GM12872 (cell line): Measurements from ENCODE around the gene MAPK12.

Experiments
- TF ChIP-seq, protein P1 (sequence below): IDR thresholded peaks from 3 replicates; pipeline ENCODE4 v1.5.1; 2011; ENCODE audit warnings: low read depth, mild to moderate bottlenecking, low read length, moderate library complexity; ENCODE audit not compliant: insufficient read depth

Gene MAPK12

DNA sequence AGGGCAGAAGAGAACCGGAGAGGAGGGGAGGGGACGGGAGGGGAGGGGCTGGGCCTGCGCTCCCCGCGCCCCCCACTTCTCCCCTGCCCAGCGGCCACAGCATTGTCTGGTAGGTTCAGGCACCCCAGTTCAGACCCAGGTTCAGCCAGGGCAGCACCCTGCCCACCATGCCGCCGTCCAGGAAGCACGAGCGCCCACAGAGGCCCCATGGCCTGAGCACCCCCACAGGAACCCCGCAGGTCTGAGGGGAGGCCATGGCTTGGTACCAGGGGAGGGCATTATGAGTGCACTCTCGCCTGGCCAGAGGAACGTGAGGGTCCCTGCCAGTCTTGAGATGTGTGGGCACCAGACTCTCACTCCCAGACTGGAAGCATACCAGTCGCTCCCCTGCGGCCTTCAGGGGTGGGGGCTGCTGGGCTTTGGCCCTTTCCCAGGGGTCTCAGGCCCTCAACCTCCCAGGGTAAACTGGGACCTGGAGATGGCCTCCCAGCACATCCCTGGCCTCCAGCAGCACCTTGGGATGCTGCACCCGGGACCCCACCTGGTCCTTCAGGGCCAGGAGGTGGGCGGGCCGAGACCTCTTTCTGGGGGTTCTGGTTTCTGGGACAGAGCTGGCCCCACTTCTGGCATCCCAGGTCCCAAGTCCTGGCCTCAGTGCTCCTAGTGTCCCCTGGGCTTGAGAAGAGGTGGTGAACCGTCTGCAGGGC lies 46.6 kb upstream of the MAPK12 start:
- TF ChIP-seq, protein P1, sequence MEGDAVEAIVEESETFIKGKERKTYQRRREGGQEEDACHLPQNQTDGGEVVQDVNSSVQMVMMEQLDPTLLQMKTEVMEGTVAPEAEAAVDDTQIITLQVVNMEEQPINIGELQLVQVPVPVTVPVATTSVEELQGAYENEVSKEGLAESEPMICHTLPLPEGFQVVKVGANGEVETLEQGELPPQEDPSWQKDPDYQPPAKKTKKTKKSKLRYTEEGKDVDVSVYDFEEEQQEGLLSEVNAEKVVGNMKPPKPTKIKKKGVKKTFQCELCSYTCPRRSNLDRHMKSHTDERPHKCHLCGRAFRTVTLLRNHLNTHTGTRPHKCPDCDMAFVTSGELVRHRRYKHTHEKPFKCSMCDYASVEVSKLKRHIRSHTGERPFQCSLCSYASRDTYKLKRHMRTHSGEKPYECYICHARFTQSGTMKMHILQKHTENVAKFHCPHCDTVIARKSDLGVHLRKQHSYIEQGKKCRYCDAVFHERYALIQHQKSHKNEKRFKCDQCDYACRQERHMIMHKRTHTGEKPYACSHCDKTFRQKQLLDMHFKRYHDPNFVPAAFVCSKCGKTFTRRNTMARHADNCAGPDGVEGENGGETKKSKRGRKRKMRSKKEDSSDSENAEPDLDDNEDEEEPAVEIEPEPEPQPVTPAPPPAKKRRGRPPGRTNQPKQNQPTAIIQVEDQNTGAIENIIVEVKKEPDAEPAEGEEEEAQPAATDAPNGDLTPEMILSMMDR = no peak

DNA sequence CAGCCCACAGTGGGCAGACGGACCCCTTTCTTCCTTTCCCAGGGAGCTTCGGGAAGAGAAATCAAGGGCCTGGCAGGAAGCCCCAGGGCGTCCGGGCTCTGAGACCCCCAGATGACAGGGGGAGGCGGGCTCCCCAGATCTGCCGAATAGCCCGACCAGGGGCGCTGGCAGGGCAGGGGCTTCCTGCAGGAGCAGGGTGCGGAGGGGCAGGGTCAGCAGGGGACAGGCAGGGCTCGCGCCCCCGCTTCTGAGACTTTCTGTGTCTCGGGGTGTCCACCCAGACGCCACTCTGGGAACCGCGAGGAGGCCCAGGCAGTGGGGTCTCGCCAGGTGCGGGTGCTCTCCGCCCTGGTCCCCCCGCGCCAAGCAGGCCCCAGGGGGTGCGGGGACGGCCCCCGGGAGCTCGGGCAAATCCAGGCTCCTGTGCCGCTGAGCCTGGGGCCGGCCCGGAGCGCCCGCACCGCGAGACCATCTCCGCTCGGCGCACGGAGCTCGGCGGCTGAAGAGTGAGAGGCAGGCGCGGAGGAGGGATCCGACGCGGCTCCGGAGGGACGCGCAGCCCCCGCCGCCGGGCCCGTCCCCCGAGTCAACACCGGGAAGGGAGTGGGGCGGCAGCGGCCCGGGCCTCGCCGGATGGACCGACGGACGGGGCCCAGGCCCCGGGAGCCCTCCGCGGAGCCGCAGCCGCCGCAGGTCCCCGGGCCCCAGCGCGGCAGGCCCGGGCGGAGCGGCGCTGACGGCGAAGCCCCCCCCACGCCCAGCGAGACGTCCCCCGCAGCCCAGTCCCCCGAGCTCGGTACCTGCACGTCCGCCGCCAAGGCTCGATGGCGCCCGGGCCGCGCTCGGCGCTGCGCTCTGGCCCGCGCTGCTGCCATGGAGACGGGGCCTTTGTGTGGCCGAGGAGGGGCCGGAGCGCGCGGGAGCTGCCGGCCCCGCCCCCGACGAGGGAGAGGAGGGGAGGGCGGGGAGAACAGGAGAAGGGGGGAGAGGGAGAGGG lies 45.6 kb upstream of the MAPK12 start, which contains the start of gene PLXNB2:
TSS of gene PLXNB2 (minus strand) at position 894 of the 997 bp plus-strand sequence. CDS start 17,062 bp downstream, outside the sequence.
- TF ChIP-seq, protein P1 = no peak

DNA sequence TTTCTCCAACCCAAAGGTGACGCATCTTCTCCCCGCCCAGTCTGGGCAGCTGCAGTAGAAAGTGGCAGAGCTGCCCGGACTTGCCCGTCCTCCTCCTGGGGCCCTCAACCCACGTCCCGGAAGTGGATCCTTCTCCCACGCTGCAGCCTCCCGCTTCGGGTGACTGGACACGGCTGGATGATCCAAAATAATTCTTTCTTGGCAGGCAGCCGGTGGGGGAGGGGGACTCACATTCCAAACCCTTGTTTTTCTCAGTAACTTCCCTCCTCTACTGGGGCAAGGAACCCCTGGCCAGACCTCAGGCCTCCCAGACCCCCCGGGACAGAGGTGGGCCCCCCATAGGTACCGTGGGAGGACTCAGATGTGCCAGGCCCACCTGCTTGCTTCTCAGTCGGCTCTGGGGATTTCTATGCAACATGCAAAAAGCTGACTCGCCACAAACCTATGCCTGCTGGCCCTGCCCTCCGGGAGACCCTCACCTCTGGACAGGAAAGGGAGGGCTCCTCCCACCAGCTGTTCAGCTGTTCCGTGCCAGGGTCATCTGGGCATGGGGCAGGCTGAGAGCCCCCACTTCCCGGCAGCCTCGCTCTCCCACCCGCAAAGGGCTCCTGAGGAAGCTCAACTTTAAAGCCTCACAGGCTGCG lies 44.6 kb upstream of the MAPK12 start:
- TF ChIP-seq, protein P1 = no peak

DNA sequence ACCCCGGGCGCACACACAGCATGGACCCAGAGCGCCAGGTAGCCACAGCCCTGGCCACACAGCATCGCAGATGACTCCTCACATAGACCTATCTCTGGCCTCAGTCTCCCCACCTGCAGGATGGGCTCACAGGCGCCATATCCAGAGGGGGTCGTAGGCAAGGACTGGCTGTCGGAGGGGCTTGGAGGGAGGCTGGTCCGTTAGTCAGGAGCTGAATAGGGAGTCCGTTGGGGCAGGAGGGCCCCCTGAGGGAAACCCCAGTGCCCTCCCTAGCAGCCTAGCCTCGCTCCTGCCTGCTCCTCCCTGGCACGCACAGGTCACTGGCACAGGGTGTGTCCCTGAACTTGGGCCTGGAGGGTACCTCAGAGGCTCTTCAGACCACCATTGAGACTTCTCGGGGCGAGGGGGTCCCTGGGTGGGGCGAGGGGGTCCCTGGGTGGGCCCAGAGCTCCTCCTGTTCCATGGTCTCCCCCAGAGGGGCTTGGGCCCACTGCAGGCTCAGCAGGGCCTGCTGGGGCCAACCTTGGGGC lies 44.0 kb upstream of the MAPK12 start:
- TF ChIP-seq, protein P1 = no peak

DNA sequence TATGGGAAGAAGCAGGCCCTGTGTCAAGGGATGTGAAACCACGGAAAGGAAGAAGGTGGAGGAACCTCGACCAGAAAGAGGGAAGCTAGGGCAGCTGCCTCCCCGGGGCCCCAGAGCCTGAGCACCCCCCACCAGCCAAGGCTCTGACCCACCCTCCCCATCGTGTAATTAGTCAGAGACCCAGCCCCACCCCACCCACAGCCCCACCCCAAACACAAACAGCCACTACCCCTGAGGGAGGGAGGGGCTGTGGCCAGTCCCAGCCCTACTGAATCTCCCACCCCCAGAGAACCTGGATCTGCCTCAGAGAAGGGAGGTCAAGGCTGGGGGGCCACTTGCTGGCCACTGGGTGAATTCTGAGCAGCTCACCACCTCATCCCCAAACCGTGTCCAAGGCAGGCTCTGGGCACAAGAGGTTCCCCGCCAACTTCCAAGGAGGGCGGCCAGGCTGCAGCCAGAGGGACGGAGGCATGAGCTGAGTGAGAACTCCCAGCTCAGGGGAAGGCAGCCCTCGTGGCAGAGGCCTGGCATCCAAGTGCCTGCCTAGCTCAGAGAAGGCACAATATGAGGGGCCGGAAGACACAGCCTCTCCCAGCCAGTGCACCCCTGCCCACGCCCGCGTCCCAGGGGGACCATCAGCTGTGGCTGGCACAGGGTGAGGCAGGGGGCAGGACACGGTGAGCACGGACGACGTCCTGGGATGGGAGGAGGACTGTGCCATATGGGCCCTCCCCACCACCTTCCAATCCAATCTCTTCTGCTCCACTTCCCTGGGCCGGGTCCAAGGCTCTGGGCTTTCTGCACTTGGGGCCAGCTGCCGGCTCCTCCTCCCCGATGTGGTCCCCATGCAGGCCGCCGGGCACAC lies 43.3 kb upstream of the MAPK12 start:
- TF ChIP-seq, protein P1 = no peak

DNA sequence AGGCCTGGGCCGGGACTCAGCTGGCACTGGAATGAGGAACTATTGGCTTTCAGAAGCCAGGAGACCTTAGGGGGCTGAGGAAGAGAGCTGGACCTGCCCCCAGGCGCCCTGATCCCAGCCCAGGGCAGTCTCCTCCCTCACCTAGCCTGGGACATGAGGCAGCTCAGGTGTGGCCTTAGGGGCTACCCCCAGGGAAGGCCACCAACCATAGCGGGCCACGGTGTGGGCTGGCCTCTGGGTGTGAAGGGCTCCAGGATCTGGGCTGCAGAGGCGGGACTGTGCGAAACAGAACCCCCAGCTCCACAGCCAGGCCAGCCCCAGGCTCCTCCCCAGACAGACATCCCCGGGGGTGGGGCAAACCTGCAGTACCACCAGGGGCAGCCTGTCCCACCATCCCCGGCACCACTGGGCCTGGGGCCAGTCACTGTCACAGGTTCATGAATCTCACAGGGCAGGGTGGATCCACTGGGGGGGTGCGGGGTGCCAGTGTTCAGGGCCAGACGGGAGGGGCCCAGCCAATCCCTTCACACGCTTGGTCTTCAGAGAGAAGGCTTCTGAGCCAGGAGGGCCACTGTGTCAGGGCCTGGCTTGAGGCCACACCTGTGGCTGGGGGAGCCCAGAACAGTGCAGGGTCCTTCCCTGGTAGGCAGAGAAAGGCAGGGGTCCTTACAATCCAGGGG lies 42.5 kb upstream of the MAPK12 start:
- TF ChIP-seq, protein P1 = 0 out of 3 replicates have a peak, but pooled peaks have one; percentile 5
